Activated CD8-positive, alpha-beta T cell treated with anti-CD3 and anti-CD28 coated beads, Interleukin-2, amount 10 ng/mL, durations not matched to agents 7 days and 5 days (primary cell): Measurements from ENCODE around the gene IL3. TPM values are rescaled to one million over a fixed set of nuclear protein-coding genes. Genes with fewer than 3 reads are reported as not detected.

Source experiments
- ATAC-seq: fragments of 150-1000 bp; cut with Tn5 transposase; one replicate; pipeline ENCODE4 v1.10.0; 2021; ENCODE audit warnings: moderate library complexity
- CTCF ChIA-PET: fragments of 350-600 bp; sonication (Branson Sonifier 250); formaldehyde crosslinking; loops from one replicate; lab custom pipeline; 2021; ENCODE audit warnings: antibody characterized with exemption; lab: Charles Lee
- POLR2A ChIA-PET: fragments of 350-600 bp; sonication (Branson Sonifier 250); formaldehyde crosslinking; loops from one replicate; lab custom pipeline; 2021; ENCODE audit warnings: antibody characterized with exemption; lab: Charles Lee
- DNase-seq: peaks from one replicate; pipeline ENCODE4 v3.0.0-alpha.2; 2020
- H3K27ac Mint-ChIP-seq: one replicate; pipeline ENCODE4 v1.8.0; 2021; ENCODE audit warnings: mild to moderate bottlenecking, mixed read lengths
- H3K27me3 Mint-ChIP-seq: one replicate; pipeline ENCODE4 v1.8.0; 2021; ENCODE audit warnings: low read depth, mixed read lengths
- H3K36me3 Mint-ChIP-seq: one replicate; pipeline ENCODE4 v1.8.0; 2021; ENCODE audit warnings: low read depth, mixed read lengths
- H3K4me1 Mint-ChIP-seq: one replicate; pipeline ENCODE4 v1.8.0; 2021; ENCODE audit warnings: low read depth, mixed read lengths
- H3K4me3 Mint-ChIP-seq: one replicate; pipeline ENCODE4 v1.8.0; 2021; ENCODE audit warnings: mild to moderate bottlenecking, mixed read lengths
- H3K9me3 Mint-ChIP-seq: one replicate; pipeline ENCODE4 v1.8.0; 2022; ENCODE audit warnings: mixed read lengths; ENCODE audit not compliant: insufficient read depth
- total RNA-seq, 2 experiments: library from RNA; stranded (reverse); gene quantifications; one replicate each; pipeline ENCODE4 v1.2.3, GENCODE V29; 2021

IL3 gene
- total RNA-seq, 2 experiments from 2014 or later, result not detected

DNA sequence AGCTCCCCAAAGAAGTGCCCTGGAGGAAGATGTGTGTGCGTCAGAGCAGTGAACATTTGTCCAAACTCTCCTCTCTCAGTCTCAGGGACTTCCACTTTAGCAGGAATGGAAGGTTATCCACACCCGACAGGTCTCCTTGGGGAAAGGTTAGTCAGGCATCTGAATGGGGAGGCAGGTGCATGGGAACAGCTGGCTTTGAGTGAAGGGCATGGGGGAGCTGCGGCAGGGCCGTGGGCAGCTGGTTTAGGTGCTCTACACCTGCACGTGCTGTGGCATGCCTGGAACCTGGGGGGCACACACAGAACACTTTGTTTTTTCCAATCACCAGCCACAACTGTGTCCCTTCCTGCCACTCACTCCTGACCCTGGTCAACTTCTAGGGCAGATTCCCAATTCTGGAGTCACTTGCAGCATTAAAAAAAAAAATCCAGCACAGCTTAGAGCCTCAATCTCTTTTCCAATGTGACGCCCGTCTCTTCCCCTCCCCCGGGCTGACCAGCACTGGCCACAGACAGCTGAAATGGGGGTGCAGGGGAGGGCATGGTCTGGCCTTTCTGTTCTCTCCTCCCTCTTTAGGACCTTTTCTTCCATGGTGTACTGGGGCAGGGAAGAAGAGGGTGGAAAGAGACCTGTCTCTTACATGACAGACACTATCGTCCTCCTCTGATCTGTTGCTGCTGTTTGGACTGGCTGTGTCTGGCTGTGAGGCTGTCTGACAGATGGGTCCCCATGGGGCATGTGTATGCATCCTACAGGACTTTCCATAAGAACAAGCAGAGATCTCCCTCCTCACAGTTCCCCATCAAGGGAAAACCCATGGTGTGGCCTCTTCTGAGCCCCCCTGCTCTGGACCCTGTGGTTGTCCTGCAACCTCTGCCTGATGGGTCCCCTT lies 9.5 kb upstream of the IL3 start:
- CTCF ChIA-PET, result interaction anchor here (0.6 to 1.0 kb wide), 3 partner anchors 43 to 627 kb away, joined by 3 read pairs; no protein-coding TSS in a partner anchor
- no peak for ATAC-seq
- H3K27ac Mint-ChIP-seq, result peak overlapping the region; percentile 56
- peaks cover 25% of the 10 kb centered on the region for H3K27me3 Mint-ChIP-seq
- POLR2A ChIA-PET, result no interaction called here
- H3K9me3 Mint-ChIP-seq, result no peaks in the 10 kb centered on the region
- no peak for DNase-seq
- no peak overlapping the region for H3K4me3 Mint-ChIP-seq
- peaks cover under 1% of the 10 kb centered on the region for H3K36me3 Mint-ChIP-seq
- peaks cover 31% of the 10 kb centered on the region for H3K4me1 Mint-ChIP-seq

DNA sequence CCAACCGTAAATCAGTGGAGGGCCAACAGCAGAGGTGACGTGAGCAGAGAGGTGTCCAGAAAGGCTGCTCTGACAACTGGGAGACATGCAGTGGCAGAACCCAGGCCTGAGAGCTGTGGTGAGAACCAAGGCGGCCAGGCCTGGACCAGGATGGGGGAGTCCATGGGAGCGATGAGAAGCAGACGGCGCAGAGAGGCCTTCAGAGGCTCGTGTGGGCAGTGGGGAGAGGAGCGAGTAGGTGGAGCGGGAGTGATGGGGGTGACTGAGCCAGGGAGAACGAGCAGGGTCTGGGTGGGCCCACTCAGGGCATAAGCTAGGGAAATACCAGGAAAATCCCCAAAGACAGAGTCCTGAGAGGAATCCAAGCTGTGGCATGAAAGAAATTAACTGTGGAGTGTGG lies 7.9 kb upstream of the IL3 start:
- ChIA-PET CTCF (interaction anchor here (1.0 to 2.1 kb wide), 3 partner anchors 9 to 12 kb away, joined by 3 to 8 read pairs (median 3); no protein-coding TSS in a partner anchor), POLR2A (interaction anchor here (0.8 kb wide), 1 partner anchor 10 kb away, joined by 3 read pairs; no protein-coding TSS in a partner anchor)
- no peak for ATAC-seq
- no peak for DNase-seq
- H3K27me3 Mint-ChIP-seq, result peaks cover 24% of the 10 kb centered on the region
- H3K4me1 Mint-ChIP-seq, result peaks cover 47% of the 10 kb centered on the region
- no peaks in the 10 kb centered on the region for H3K9me3 Mint-ChIP-seq
- no peaks in the 10 kb centered on the region for H3K36me3 Mint-ChIP-seq
- peak overlapping the region; percentile 12 for H3K27ac Mint-ChIP-seq
- no peak overlapping the region for H3K4me3 Mint-ChIP-seq

- ChIA-PET POLR2A (interaction anchor here (0.8 kb wide), 1 partner anchor 11 kb away, joined by 3 read pairs; no protein-coding TSS in a partner anchor), CTCF (interaction anchor here (1.0 to 2.1 kb wide), 3 partner anchors 8 to 11 kb away, joined by 3 to 8 read pairs (median 3); no protein-coding TSS in a partner anchor)
- Mint-ChIP-seq H3K4me1 (peaks cover 54% of the 10 kb centered on the region), H3K36me3 (no peaks in the 10 kb centered on the region), H3K4me3 (no peak overlapping the region), H3K9me3 (no peaks in the 10 kb centered on the region), H3K27me3 (peaks cover 26% of the 10 kb centered on the region), H3K27ac (no peak overlapping the region)
- no peak for ATAC-seq
- no peak for DNase-seq
These were observed 7.0 kb upstream of the IL3 start for GRCh38 chr5:132053483-132053882.

- Mint-ChIP-seq H3K4me1 (peaks cover 61% of the 10 kb centered on the region), H3K27ac (peak overlapping the region; percentile 11), H3K9me3 (no peaks in the 10 kb centered on the region), H3K4me3 (no peak overlapping the region), H3K27me3 (peaks cover 26% of the 10 kb centered on the region), H3K36me3 (no peaks in the 10 kb centered on the region)
- no peak for ATAC-seq
- CTCF ChIA-PET, result interaction anchor here (1.4 to 2.1 kb wide), 2 partner anchors 9 to 244 kb away, joined by 3 to 8 read pairs; no protein-coding TSS in a partner anchor
- peak; percentile 20 for DNase-seq
- POLR2A ChIA-PET, result no interaction called here
These were observed 6.3 kb upstream of the IL3 start for GRCh38 chr5:132054031-132054696.

DNA sequence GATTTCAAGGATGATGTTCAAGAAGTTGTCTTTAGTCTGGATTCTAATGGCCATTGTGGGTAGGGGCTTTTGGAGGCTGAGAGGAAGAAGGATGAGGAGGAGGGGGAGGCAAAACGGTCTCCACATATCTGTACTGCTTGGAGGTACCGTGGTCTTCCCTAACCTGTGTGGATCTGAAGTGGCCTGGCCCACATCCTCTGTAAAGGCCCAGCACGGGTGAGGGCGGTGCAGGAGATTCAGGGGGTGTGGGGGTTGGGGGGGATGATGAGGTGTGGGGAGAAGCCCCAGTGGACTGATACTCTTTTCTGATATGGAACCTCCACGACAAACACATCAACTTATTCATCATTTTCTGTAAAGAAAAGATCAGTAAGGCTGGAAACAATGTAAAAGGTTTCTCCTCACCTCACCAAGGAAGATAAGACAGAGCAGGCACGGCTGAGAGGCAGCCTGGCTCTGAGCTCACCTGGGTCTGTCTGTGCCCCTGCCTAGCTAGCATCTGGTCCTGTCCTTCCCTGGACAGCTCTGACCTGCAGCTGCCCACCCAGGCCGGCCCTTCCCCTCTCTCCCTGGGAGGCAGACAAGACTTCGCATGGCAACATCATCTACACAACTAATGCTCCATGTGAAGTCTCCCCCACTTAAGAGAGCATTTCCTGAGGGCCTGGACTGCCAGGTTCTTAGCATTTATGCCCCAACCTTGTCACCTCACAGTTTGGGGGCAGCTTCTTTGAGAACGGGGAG lies 5.6 kb upstream of the IL3 start:
- no peak overlapping the region for H3K4me3 Mint-ChIP-seq
- no peaks in the 10 kb centered on the region for H3K9me3 Mint-ChIP-seq
- H3K27ac Mint-ChIP-seq, result peak overlapping the region; percentile 33
- ChIA-PET CTCF (interaction anchor here (1.3 to 3.8 kb wide), 3 partner anchors 47 to 632 kb away, joined by 3 to 23 read pairs (median 3); no protein-coding TSS in a partner anchor), POLR2A (interaction anchor here (0.9 kb wide), 1 partner anchor 35 kb away, joined by 3 read pairs; no protein-coding TSS in a partner anchor)
- peak; percentile 22 for DNase-seq
- peaks cover 68% of the 10 kb centered on the region for H3K4me1 Mint-ChIP-seq
- H3K36me3 Mint-ChIP-seq, result no peaks in the 10 kb centered on the region
- ATAC-seq, result peak; percentile 35
- H3K27me3 Mint-ChIP-seq, result peaks cover 25% of the 10 kb centered on the region

DNA sequence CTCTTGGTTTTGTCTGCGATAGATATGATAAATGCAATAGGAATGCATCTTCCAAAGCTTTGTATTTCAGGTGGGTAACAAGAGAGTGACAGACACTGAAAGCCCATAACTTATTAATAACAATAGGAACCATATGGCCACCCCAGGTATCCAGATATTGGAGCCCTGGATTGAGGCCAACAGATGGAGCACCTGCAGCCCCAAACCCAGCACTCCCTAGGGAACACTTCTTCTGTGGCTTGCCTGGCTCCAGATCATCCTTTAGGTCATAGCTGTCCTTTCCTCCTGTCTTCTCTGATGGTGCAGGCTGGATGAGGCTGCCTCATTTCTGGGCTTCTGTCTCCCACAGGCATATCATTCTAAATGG lies 5.0 kb upstream of the IL3 start:
- H3K27ac Mint-ChIP-seq, result peak overlapping the region; percentile 84
- POLR2A ChIA-PET, result interaction anchor here (0.9 kb wide), 1 partner anchor 36 kb away, joined by 3 read pairs; no protein-coding TSS in a partner anchor
- H3K27me3 Mint-ChIP-seq, result peaks cover 22% of the 10 kb centered on the region
- CTCF ChIA-PET, result interaction anchor here (1.3 to 3.8 kb wide), 4 partner anchors 48 to 632 kb away, joined by 3 to 23 read pairs (median 3); no protein-coding TSS in a partner anchor
- no peak overlapping the region for H3K4me3 Mint-ChIP-seq
- no peaks in the 10 kb centered on the region for H3K9me3 Mint-ChIP-seq
- H3K36me3 Mint-ChIP-seq, result no peaks in the 10 kb centered on the region
- peaks cover 70% of the 10 kb centered on the region for H3K4me1 Mint-ChIP-seq
- DNase-seq, result peak; percentile 14
- no peak for ATAC-seq

- CTCF ChIA-PET, result interaction anchor here (0.6 to 3.8 kb wide), 4 partner anchors 48 to 633 kb away, joined by 3 to 23 read pairs (median 4); no protein-coding TSS in a partner anchor
- ATAC-seq (peak; percentile 69), DNase-seq (peak; percentile 74)
- Mint-ChIP-seq H3K27me3 (peaks cover 19% of the 10 kb centered on the region), H3K4me3 (no peak overlapping the region), H3K36me3 (no peaks in the 10 kb centered on the region), H3K4me1 (peaks cover 74% of the 10 kb centered on the region), H3K9me3 (no peaks in the 10 kb centered on the region), H3K27ac (peak overlapping the region; percentile 84)
- POLR2A ChIA-PET, result interaction anchor here (0.9 kb wide), 1 partner anchor 37 kb away, joined by 3 read pairs; no protein-coding TSS in a partner anchor
These were observed 4.4 kb upstream of the IL3 start for GRCh38 chr5:132055808-132056609.

DNA sequence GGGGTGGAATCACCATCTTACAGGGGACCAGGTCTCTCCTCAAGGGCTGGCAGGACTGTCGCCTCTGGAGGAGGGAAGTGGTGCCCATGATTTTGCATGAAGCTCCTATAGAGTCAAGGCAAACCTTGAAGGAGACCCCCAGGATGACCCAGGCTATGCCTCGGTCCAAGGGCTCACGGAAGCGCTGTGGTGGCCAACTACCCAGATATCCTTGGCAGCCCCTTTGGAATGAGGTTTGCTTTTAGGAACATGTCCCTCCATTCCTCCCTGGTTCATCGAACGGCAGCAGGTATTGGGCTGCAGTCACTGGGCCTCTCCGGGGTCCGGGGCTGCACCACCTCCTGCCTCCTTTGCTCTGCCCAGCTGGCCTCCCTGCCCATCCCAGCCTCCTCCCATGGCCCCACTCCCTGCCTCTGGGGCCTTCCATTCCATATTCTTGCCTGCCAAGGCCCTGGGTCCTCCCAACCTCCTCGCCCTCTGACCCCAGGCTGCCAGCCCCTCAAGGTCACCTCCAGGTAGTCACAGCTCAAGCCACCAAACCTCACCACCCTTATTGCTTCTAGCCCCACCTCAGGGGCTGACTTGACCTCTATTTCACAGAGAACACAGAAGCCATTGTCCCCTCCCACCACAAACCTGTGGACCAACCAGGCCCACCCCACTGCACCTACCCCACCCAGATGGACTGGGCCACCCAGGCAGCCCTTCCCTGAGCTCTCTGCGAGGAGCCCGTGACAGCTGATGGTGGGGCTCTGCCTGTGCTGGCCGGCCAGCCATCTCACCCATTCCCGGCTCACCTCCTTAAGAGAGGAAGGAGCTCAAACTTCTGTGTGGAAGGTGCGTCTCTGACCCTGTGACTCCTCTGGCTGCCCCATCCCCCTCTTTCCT lies 3.6 kb upstream of the IL3 start:
- Mint-ChIP-seq H3K27me3 (peaks cover 14% of the 10 kb centered on the region), H3K4me1 (peaks cover 78% of the 10 kb centered on the region), H3K27ac (peak overlapping the region; percentile 84), H3K36me3 (no peaks in the 10 kb centered on the region), H3K4me3 (no peak overlapping the region), H3K9me3 (no peaks in the 10 kb centered on the region)
- no peak for ATAC-seq
- ChIA-PET CTCF (interaction anchor here (1.3 to 3.8 kb wide), 4 partner anchors 49 to 467 kb away, joined by 3 to 23 read pairs (median 4); no protein-coding TSS in a partner anchor), POLR2A (no interaction called here)
- peak; percentile 15 for DNase-seq

DNA sequence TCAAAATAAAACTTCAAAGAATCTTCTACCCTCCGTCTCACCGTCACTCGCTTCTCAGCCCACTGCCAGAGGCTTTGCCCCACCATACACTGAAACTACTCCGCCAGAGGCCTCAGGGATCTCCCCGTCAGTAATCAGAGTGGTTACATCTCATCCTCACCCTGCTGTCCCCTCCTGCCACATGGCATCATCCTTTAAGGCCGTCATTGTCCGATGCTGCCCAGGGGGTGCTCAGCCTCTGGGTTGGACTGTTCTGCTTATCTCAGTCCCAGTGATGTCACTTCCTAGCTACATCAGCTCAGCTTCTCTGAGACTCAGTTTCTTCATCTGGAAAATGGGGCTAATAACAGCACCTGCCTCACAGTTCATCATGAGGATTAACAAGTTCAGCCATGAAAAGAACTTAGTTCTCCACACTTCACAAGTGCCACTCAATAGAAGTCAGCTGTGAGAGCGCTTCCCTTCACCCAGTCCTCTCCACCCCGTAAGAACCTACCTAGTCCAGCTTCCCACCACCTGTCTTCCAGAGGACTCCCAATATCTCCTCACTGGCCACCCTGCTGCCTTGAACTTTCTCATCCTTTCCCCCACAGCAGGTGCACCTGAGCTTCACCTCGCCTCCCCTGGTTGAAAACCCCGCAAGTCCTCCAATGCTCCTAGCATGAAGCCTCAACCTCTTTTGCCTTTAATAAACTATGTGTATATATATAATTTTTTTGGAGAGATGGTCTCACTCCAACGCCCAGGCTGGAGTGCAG lies 2.8 kb upstream of the IL3 start:
- peaks cover 7% of the 10 kb centered on the region for H3K27me3 Mint-ChIP-seq
- POLR2A ChIA-PET, result no interaction called here
- CTCF ChIA-PET, result interaction anchor here (1.1 to 3.8 kb wide), 4 partner anchors 50 to 468 kb away, joined by 3 to 23 read pairs (median 4); no protein-coding TSS in a partner anchor
- H3K9me3 Mint-ChIP-seq, result no peaks in the 10 kb centered on the region
- H3K27ac Mint-ChIP-seq, result peak overlapping the region; percentile 77
- no peaks in the 10 kb centered on the region for H3K36me3 Mint-ChIP-seq
- ATAC-seq (no peak), DNase-seq (peak; percentile 18)
- H3K4me1 Mint-ChIP-seq, result peaks cover 78% of the 10 kb centered on the region
- no peak overlapping the region for H3K4me3 Mint-ChIP-seq
